NCI-H748 (cell line): Measurements from ENCODE around the gene ATAD3A.
"Not testable (repeated sequence)": the region's sequence is repeated elsewhere in the genome, so short reads cannot be mapped to it uniquely, and the experiment has no call there.

Experiments
- DNase-seq: peaks from one replicate; lab custom pipeline; 2025; ENCODE audit not compliant: unreplicated experiment; lab: John Stamatoyannopoulos, UW

The ATAD3A gene

GRCh38 chr1:1489231-1489630, 22.7 kb upstream of the ATAD3A start:
- DNase-seq: no peak

GRCh38 chr1:1489861-1490260, 22.1 kb upstream of the ATAD3A start:
- DNase-seq: no peak

GRCh38 chr1:1490633-1491230, 21.2 kb upstream of the ATAD3A start:
- DNase-seq: no peak

GRCh38 chr1:1491601-1492000, 20.4 kb upstream of the ATAD3A start:
- DNase-seq: no peak

- not testable (repeated sequence) for DNase-seq
Measured at GRCh38 chr1:1494311-1494710, 17.7 kb upstream of the ATAD3A start.

GRCh38 chr1:1495461-1495975, 16.4 kb upstream of the ATAD3A start:
- DNase-seq: not testable (repeated sequence)

GRCh38 chr1:1504777-1505365, 7.1 kb upstream of the ATAD3A start:
- DNase-seq: peak; percentile 60

GRCh38 chr1:1505366-1505798, 6.6 kb upstream of the ATAD3A start:
- peak; percentile 2 for DNase-seq

- DNase-seq: not testable (repeated sequence)
Measured at GRCh38 chr1:1505801-1506200, 6.2 kb upstream of the ATAD3A start.

- DNase-seq: no peak
Measured at GRCh38 chr1:1507305-1507704, 4.7 kb upstream of the ATAD3A start.

GRCh38 chr1:1508775-1509464, 3.0 kb upstream of the ATAD3A start:
- not testable (repeated sequence) for DNase-seq

GRCh38 chr1:1509465-1509850, 2.5 kb upstream of the ATAD3A start:
- not testable (repeated sequence) for DNase-seq

- DNase-seq: peak; percentile 77
Measured at GRCh38 chr1:1510912-1511532, 940 bp upstream of the ATAD3A start.

- not testable (repeated sequence) for DNase-seq
Measured at GRCh38 chr1:1512425-1512824, 463 bp downstream of the ATAD3A start.

GRCh38 chr1:1513675-1514074, 1.7 kb downstream of the ATAD3A start:
- DNase-seq: not testable (repeated sequence)

GRCh38 chr1:1514376-1514775, 2.4 kb downstream of the ATAD3A start:
- DNase-seq: not testable (repeated sequence)

- not testable (repeated sequence) for DNase-seq
Measured at GRCh38 chr1:1516923-1517322, 5.0 kb downstream of the ATAD3A start.

GRCh38 chr1:1517973-1518620, 6.1 kb downstream of the ATAD3A start:
- DNase-seq: no peak

- not testable (repeated sequence) for DNase-seq
Measured at GRCh38 chr1:1518621-1519007, 6.7 kb downstream of the ATAD3A start.

GRCh38 chr1:1519805-1520505, 8.0 kb downstream of the ATAD3A start:
- DNase-seq: not testable (repeated sequence)
